ENCODE results near the gene VSIG8.

GRCh38 chr1:159908031-159908940 is 45.8 kb upstream of the VSIG8 start:
- TF ChIP-seq RAD21 (IDR thresholded peaks at IDR 0.05; ENCODE audit: low read depth) (no peak), POLR2A (IDR thresholded peaks at IDR 0.05; ENCODE audit: borderline replicate concordance, extremely low read depth, insufficient read depth, insufficient read length) (no peak), TCF7L2 (IDR thresholded peaks at IDR 0.05; ENCODE audit: borderline replicate concordance, extremely low read depth, insufficient read depth, insufficient read length) (no peak), POLR2AphosphoS5 (IDR thresholded peaks at IDR 0.05; ENCODE audit: low read depth, low read length) (no peak), ELF1 (IDR thresholded peaks at IDR 0.05; ENCODE audit: borderline replicate concordance, low read depth) (no peak)
- TF ChIP-seq, protein P1, sequence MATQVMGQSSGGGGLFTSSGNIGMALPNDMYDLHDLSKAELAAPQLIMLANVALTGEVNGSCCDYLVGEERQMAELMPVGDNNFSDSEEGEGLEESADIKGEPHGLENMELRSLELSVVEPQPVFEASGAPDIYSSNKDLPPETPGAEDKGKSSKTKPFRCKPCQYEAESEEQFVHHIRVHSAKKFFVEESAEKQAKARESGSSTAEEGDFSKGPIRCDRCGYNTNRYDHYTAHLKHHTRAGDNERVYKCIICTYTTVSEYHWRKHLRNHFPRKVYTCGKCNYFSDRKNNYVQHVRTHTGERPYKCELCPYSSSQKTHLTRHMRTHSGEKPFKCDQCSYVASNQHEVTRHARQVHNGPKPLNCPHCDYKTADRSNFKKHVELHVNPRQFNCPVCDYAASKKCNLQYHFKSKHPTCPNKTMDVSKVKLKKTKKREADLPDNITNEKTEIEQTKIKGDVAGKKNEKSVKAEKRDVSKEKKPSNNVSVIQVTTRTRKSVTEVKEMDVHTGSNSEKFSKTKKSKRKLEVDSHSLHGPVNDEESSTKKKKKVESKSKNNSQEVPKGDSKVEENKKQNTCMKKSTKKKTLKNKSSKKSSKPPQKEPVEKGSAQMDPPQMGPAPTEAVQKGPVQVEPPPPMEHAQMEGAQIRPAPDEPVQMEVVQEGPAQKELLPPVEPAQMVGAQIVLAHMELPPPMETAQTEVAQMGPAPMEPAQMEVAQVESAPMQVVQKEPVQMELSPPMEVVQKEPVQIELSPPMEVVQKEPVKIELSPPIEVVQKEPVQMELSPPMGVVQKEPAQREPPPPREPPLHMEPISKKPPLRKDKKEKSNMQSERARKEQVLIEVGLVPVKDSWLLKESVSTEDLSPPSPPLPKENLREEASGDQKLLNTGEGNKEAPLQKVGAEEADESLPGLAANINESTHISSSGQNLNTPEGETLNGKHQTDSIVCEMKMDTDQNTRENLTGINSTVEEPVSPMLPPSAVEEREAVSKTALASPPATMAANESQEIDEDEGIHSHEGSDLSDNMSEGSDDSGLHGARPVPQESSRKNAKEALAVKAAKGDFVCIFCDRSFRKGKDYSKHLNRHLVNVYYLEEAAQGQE (IDR thresholded peaks at IDR 0.05; ENCODE audit: low read depth) = no peak
- TF ChIP-seq, protein P2, sequence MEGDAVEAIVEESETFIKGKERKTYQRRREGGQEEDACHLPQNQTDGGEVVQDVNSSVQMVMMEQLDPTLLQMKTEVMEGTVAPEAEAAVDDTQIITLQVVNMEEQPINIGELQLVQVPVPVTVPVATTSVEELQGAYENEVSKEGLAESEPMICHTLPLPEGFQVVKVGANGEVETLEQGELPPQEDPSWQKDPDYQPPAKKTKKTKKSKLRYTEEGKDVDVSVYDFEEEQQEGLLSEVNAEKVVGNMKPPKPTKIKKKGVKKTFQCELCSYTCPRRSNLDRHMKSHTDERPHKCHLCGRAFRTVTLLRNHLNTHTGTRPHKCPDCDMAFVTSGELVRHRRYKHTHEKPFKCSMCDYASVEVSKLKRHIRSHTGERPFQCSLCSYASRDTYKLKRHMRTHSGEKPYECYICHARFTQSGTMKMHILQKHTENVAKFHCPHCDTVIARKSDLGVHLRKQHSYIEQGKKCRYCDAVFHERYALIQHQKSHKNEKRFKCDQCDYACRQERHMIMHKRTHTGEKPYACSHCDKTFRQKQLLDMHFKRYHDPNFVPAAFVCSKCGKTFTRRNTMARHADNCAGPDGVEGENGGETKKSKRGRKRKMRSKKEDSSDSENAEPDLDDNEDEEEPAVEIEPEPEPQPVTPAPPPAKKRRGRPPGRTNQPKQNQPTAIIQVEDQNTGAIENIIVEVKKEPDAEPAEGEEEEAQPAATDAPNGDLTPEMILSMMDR (IDR thresholded peaks at IDR 0.05 in 2 of 3, conservative IDR thresholded peaks at IDR 0.05 in 1 of 3; ENCODE audit: borderline replicate concordance in 1 of 3, insufficient read depth in 1 of 3, low read depth in 2 of 3, low read length in 2 of 3) = no peak
